Retina (tissue), 1 donor: ENCODE measurements around the gene WDFY3.

ENCODE experiments used
- DNase-seq: peaks from one replicate; pipeline ENCODE4 v3.0.0-alpha.2; 2016

WDFY3 gene

GRCh38 chr4:84661191-84661939 is 305.1 kb downstream of the WDFY3 start:
- no peak for DNase-seq

- DNase-seq: no peak
Measured at GRCh38 chr4:84660606-84661005, 305.9 kb downstream of the WDFY3 start.

- no peak for DNase-seq
Measured at GRCh38 chr4:84652478-84652877, 314.0 kb downstream of the WDFY3 start.

- DNase-seq: no peak
Measured at GRCh38 chr4:84651499-84651898, 315.0 kb downstream of the WDFY3 start.

GRCh38 chr4:84648863-84649647 is 317.4 kb downstream of the WDFY3 start:
- DNase-seq: no peak

- no peak for DNase-seq
Measured at GRCh38 chr4:84648178-84648577, 318.3 kb downstream of the WDFY3 start.

- no peak for DNase-seq
Measured at GRCh38 chr4:84647312-84647884, 319.1 kb downstream of the WDFY3 start.

- no peak for DNase-seq
Measured at GRCh38 chr4:84644087-84644486, 322.4 kb downstream of the WDFY3 start.

- no peak for DNase-seq
Measured at GRCh38 chr4:84639145-84639544, 327.3 kb downstream of the WDFY3 start.

- DNase-seq: no peak
Measured at GRCh38 chr4:84638092-84638491, 328.4 kb downstream of the WDFY3 start.

GRCh38 chr4:84634961-84635360 is 331.5 kb downstream of the WDFY3 start:
- DNase-seq: no peak

GRCh38 chr4:84632092-84632491 is 334.4 kb downstream of the WDFY3 start:
- DNase-seq: no peak

- DNase-seq: no peak
Measured at GRCh38 chr4:84631573-84631972, 334.9 kb downstream of the WDFY3 start.

- DNase-seq: no peak
Measured at GRCh38 chr4:84626673-84627072, 339.8 kb downstream of the WDFY3 start.

GRCh38 chr4:84623661-84624060 is 342.8 kb downstream of the WDFY3 start:
- DNase-seq: no peak

GRCh38 chr4:84622959-84623358 is 343.5 kb downstream of the WDFY3 start:
- no peak for DNase-seq
